GM21786 (cell line): ENCODE results near the gene TRMT11.
"Not testable (repeated sequence)": the region's sequence is repeated elsewhere in the genome, so short reads cannot be mapped to it uniquely, and the experiment has no call there.

Experiments
- ATAC-seq: cut with Tn5 transposase; IDR thresholded peaks from one replicate; pipeline ENCODE4 v1.9.1; 2021; ENCODE audit not compliant: unreplicated experiment

Gene TRMT11

GRCh38 chr6:125956506-125957390, 29.6 kb upstream of the TRMT11 start, which contains the start of gene HINT3:
TSS of gene HINT3 (plus strand) at chr6:125956770. CDS start at chr6:125956978, 208 bp downstream.
- ATAC-seq = peak; percentile 87

GRCh38 chr6:125957391-125957693, 29.0 kb upstream of the TRMT11 start:
- no peak for ATAC-seq

- no peak for ATAC-seq
Measured at GRCh38 chr6:125957845-125958244, 28.5 kb upstream of the TRMT11 start.

GRCh38 chr6:125959041-125959440, 27.3 kb upstream of the TRMT11 start:
- ATAC-seq = no peak

GRCh38 chr6:125961117-125961516, 25.2 kb upstream of the TRMT11 start:
- ATAC-seq = no peak

- no peak for ATAC-seq
Measured at GRCh38 chr6:125962900-125963497, 23.3 kb upstream of the TRMT11 start.

- ATAC-seq = no peak
Measured at GRCh38 chr6:125963817-125964216, 22.5 kb upstream of the TRMT11 start.

GRCh38 chr6:125966569-125966968, 19.8 kb upstream of the TRMT11 start:
- ATAC-seq = no peak

GRCh38 chr6:125968493-125968892, 17.8 kb upstream of the TRMT11 start:
- no peak for ATAC-seq

GRCh38 chr6:125970760-125971159, 15.6 kb upstream of the TRMT11 start:
- ATAC-seq = no peak

- ATAC-seq = not testable (repeated sequence)
Measured at GRCh38 chr6:125972478-125972877, 13.9 kb upstream of the TRMT11 start.

- peak; percentile 83 for ATAC-seq
Measured at GRCh38 chr6:125974214-125974866, 12.0 kb upstream of the TRMT11 start.

GRCh38 chr6:125979101-125979500, 7.2 kb upstream of the TRMT11 start:
- no peak for ATAC-seq

- ATAC-seq = no peak
Measured at GRCh38 chr6:125981571-125982185, 4.7 kb upstream of the TRMT11 start.

- ATAC-seq = no peak
Measured at GRCh38 chr6:125983246-125983945, 2.9 kb upstream of the TRMT11 start.

GRCh38 chr6:125984311-125984710, 2.0 kb upstream of the TRMT11 start:
- ATAC-seq = no peak

- no peak for ATAC-seq
Measured at GRCh38 chr6:125985522-125985921, 818 bp upstream of the TRMT11 start.

- no peak for ATAC-seq
Measured at GRCh38 chr6:125985979-125986300, 400 bp upstream of the TRMT11 start.

GRCh38 chr6:125987026-125987617, 782 bp downstream of the TRMT11 start:
- peak; percentile 27 for ATAC-seq

GRCh38 chr6:125988280-125988679, 1.9 kb downstream of the TRMT11 start:
- ATAC-seq = no peak

- ATAC-seq = no peak
Measured at GRCh38 chr6:125989631-125990030, 3.3 kb downstream of the TRMT11 start.
